BJ (cell line): ENCODE measurements around the gene PAM. TPM values are rescaled to one million over a fixed set of nuclear protein-coding genes. Genes with fewer than 3 reads are reported as not detected.

ENCODE experiments used
- CTCF ChIA-PET: fragments of 350-600 bp; formaldehyde crosslinking; extraction: SDS; loops from one replicate; lab custom pipeline; 2021; ENCODE audit warnings: antibody characterized with exemption, inconsistent platforms; lab: Yijun Ruan, JAX
- POLR2A ChIA-PET: fragments of 300-600 bp; sonication (Branson Sonifier 250); formaldehyde crosslinking; extraction: SDS; loops from one replicate; lab custom pipeline; 2021; ENCODE audit warnings: antibody characterized with exemption; lab: Charles Lee
- DNase-seq: peaks from one replicate; pipeline ENCODE4 v3.0.0-alpha.2; 2011; ENCODE audit warnings: low read depth
- H3K27me3 ChIP-seq: 2 replicates; pipeline ENCODE4 v1.6.0; 2011; ENCODE audit warnings: low read length; ENCODE audit not compliant: control insufficient read depth, insufficient read depth
- H3K36me3 ChIP-seq: 2 replicates; pipeline ENCODE4 v1.5.1; 2011; ENCODE audit warnings: low read length; ENCODE audit not compliant: control insufficient read depth, insufficient read depth
- H3K4me3 ChIP-seq: 2 replicates; pipeline ENCODE4 v1.5.1; 2011; ENCODE audit warnings: low read depth, mild to moderate bottlenecking, control low read depth, low read length
- CTCF ChIP-seq: IDR thresholded peaks from 2 replicates; pipeline ENCODE4 v1.5.1; 2011; ENCODE audit warnings: low read depth, mild to moderate bottlenecking, control low read depth, inconsistent platforms, low read length, moderate library complexity; ENCODE audit not compliant: insufficient read depth
- polyA plus RNA-seq: library from polyadenylated mRNA; depleted of rRNA; stranded (reverse); fragments of >200 nt; gene quantifications from 2 replicates; pipeline ENCODE4 v1.2.3, GENCODE V29; 2011

The PAM gene
- polyA plus RNA-seq, 1 experiment, result 256 TPM

DNA sequence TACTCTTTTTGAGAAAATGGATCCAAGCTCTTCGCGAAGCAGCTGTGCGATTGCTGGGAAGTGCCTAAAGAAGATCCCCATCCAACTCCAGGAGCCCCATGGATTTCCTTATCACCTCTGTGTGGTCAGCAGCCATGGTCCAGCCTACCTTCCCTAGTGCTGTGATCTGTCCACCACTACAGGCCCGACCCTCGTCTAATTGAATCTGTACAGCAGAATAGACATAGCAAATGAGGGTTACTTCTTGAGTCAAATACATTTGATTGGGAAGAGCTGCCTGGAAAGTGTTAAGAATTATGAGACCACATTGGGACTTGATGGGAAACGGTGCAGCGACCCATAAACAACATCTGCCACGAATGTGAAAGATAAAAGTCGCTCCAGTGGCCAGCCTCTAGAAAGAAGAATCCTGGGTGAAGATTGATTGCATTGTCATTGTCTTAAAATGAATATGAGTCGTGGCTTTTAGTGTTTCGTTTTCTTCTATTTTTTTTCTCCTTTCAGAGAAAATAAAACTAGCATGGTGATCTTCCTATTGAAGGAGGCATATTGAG, 118.4 kb downstream of the PAM start:
- ChIA-PET CTCF (interaction anchor here (1.6 kb wide), 1 partner anchor 19 kb away, joined by 4 read pairs; no protein-coding TSS in a partner anchor), POLR2A (no interaction called here)
- Histone ChIP-seq H3K4me3 (no peak overlapping the region), H3K36me3 (peaks cover 3% of the 10 kb centered on the region; the same call in 1 of the 2 replicates), H3K27me3 (no peaks in the 10 kb centered on the region)
- no peak for TF ChIP-seq CTCF
- DNase-seq, result no peak

- no peak for TF ChIP-seq CTCF
- Histone ChIP-seq H3K27me3 (no peaks in the 10 kb centered on the region), H3K36me3 (peaks cover 3% of the 10 kb centered on the region; the same call in 1 of the 2 replicates), H3K4me3 (no peak overlapping the region)
- CTCF ChIA-PET, result no interaction called here
- POLR2A ChIA-PET, result no interaction called here
- DNase-seq, result no peak
These were observed 118.9 kb downstream of the PAM start for GRCh38 chr5:102874054-102874453.

DNA sequence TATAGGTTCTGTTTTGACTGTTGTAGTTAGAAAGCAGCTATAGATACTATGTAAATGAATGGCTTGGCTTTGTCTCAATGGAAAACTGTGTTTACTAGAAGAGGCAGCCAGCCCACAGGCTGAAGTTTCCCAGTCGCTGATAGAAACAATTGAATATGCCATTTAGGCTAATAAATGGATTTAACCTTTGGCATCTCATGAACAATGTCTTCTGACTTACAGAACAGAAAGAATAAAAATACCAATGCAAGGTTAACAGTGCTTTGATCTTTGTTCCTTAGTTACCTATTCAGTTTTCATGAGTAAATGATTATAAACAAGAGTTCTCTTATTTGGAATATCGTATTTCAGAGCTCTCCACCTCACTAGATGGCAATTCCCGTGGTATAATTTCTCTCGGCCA, 120.6 kb downstream of the PAM start:
- Histone ChIP-seq H3K4me3 (no peak overlapping the region), H3K27me3 (no peaks in the 10 kb centered on the region), H3K36me3 (peaks cover 3% of the 10 kb centered on the region)
- CTCF ChIA-PET, result interaction anchor here (1.2 to 1.6 kb wide), 2 partner anchors 68 to 194 kb away, joined by 3 to 5 read pairs; no protein-coding TSS in a partner anchor
- no peak for DNase-seq
- POLR2A ChIA-PET, result no interaction called here
- no peak for TF ChIP-seq CTCF

GRCh38 chr5:102876610-102877009, 121.5 kb downstream of the PAM start:
- H3K4me3 ChIP-seq, result no peak overlapping the region
- TF ChIP-seq CTCF, result no peak
- POLR2A ChIA-PET, result no interaction called here
- CTCF ChIA-PET, result interaction anchor here (1.6 kb wide), 1 partner anchor 195 kb away, joined by 5 read pairs; no protein-coding TSS in a partner anchor
- no peak for DNase-seq
- peaks cover 3% of the 10 kb centered on the region for H3K36me3 ChIP-seq
- no peaks in the 10 kb centered on the region for H3K27me3 ChIP-seq

DNA sequence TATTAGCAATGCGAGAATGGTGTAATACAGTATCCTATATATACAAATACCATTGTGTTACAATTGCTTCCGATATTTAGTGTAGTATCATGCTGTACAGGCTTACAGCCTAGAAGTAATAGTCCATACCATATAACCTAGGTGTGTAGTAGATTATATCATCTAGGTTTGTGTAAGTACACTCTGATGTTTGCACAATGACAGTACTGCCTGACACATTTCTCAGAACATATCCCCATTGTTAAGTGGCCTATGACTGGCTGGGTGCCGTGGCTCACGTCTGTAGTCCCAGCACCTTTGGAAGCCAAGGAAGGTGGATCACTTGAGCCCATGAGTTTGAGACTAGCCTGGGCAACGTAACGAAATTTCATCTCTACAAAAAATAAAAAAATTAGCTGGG, 124.6 kb downstream of the PAM start:
- Histone ChIP-seq H3K4me3 (no peak overlapping the region), H3K27me3 (no peaks in the 10 kb centered on the region), H3K36me3 (peaks cover 1% of the 10 kb centered on the region; the same call in 1 of the 2 replicates)
- no peak for TF ChIP-seq CTCF
- no peak for DNase-seq
- ChIA-PET POLR2A (no interaction called here), CTCF (no interaction called here)
